Tibial nerve (tissue), 4 donors: ENCODE results near the gene TBX1.

Experiments used
- EP300 ChIP-seq, 2 donors: sonication (generic); formaldehyde crosslinking; IDR thresholded peaks; one replicate each; pipeline ENCODE4 v1.6.1; 2017; ENCODE audit warnings: antibody characterized with exemption in 2 of 2, mild to moderate bottlenecking in 1 of 2
- TF ChIP-seq, protein P1 (sequence below), 5 experiments: fragments of 200-600 bp in 3 of 5; fragments of 450-650 bp in 2 of 5; sonication (generic) in 3 of 5; IDR thresholded peaks; one replicate each; pipeline ENCODE4 v1.5.1; 2016 to 2019; ENCODE audit warnings: antibody characterized with exemption in 5 of 5, mild to moderate bottlenecking in 3 of 5, moderate library complexity in 2 of 5

DNA sequence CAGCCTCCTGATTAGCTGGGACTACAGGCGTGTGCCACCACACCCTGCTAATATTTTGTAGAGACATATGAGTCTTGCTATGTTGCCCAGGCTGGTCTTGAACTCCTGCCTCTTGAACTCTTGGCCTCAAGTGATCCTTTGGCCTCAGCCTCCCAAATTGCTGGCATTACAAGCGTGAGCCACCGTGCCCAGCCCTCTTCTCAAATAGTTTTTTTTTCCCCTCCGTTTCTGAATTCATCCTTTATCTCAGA lies 11.8 kb downstream of the TBX1 start:
- TF ChIP-seq EP300 (IDR thresholded peaks at IDR 0.05), result no peak
- TF ChIP-seq, protein P1, sequence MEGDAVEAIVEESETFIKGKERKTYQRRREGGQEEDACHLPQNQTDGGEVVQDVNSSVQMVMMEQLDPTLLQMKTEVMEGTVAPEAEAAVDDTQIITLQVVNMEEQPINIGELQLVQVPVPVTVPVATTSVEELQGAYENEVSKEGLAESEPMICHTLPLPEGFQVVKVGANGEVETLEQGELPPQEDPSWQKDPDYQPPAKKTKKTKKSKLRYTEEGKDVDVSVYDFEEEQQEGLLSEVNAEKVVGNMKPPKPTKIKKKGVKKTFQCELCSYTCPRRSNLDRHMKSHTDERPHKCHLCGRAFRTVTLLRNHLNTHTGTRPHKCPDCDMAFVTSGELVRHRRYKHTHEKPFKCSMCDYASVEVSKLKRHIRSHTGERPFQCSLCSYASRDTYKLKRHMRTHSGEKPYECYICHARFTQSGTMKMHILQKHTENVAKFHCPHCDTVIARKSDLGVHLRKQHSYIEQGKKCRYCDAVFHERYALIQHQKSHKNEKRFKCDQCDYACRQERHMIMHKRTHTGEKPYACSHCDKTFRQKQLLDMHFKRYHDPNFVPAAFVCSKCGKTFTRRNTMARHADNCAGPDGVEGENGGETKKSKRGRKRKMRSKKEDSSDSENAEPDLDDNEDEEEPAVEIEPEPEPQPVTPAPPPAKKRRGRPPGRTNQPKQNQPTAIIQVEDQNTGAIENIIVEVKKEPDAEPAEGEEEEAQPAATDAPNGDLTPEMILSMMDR (IDR thresholded peaks at IDR 0.05), result no peak
